Measurements from ENCODE around the gene BMP8A. TPM values are rescaled to one million over a fixed set of nuclear protein-coding genes. Genes with fewer than 3 reads are reported as not detected.

Gene BMP8A
- total and polyA plus RNA-seq, 7 experiments from 2014 or later, result 0.12 to 0.19 TPM; not detected in 5

DNA sequence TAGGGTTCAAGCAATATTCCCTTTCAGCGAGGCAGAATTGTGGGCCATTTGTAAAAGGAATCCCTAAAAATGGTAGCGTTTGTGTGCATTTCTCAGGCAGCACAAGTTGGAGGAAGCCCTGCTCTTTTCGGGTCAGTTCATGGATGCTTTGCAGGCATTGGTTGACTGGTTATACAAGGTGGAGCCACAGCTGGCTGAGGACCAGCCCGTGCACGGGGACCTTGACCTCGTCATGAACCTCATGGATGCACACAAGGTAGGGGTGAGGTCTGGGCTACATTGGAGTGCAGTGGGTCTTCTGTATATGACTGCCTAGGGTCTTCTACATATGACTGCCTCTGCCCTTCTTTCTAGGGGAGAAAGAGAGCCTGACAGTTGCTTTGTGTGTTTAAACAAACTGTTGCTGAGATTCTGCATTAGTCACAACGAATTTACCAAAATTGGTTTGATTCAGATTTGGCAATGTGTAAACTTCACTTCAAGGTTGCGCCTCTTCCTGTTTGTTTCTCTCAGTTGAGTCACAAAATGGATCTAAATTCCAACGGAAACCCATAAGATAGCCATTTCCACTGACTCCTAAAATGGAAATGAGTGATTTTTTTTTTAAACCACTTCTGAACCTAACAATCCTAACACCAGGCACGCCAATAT, 40.4 kb upstream of the BMP8A start:
- DNase-seq, result no peak
- peak overlapping the region in 1 of 9 donors; percentile 52 for H3K27ac Mint-ChIP-seq
- Histone ChIP-seq H3K4me3 (ENCODE audit: low read length) (no peak overlapping the region), H3K36me3 (ENCODE audit: control insufficient read depth in 2 of 3, insufficient read depth in 3 of 3, low read length in 3 of 3) (peaks cover 57 to 93% (median 84%) of the 10 kb centered on the region in 3 experiments), H3K27ac (ENCODE audit: low read depth, low read length) (no peak overlapping the region), H3K4me1 (ENCODE audit: control insufficient read depth in 2 of 2, insufficient read depth in 2 of 2, low read length in 2 of 2) (no peaks in the 10 kb centered on the region), H3K27me3 (ENCODE audit: control insufficient read depth in 2 of 2, insufficient read depth in 2 of 2, low read length in 2 of 2) (no peaks in the 10 kb centered on the region), H3K9me3 (ENCODE audit: control insufficient read depth in 2 of 3, low read length in 3 of 3) (no peaks in the 10 kb centered on the region)
- H3K27me3 Mint-ChIP-seq, result no peaks in the 10 kb centered on the region
- peaks cover 14 to 58% (median 30%) of the 10 kb centered on the region in 5 donors for H3K36me3 Mint-ChIP-seq
- ChIA-PET POLR2A (no interaction called here), CTCF (interaction anchor here (0.6 kb wide), 1 partner anchor 350 kb away, joined by 3 read pairs; no protein-coding TSS in a partner anchor)
- intact Hi-C loops (cut with micrococcal nuclease), result no loop called here
- H3K9me3 Mint-ChIP-seq, result no peaks in the 10 kb centered on the region
- no peak for ATAC-seq
- H3K4me1 Mint-ChIP-seq, result peaks cover 0 to 16% (median 0%) of the 10 kb centered on the region in 7 donors
- no peak overlapping the region for H3K4me3 Mint-ChIP-seq

DNA sequence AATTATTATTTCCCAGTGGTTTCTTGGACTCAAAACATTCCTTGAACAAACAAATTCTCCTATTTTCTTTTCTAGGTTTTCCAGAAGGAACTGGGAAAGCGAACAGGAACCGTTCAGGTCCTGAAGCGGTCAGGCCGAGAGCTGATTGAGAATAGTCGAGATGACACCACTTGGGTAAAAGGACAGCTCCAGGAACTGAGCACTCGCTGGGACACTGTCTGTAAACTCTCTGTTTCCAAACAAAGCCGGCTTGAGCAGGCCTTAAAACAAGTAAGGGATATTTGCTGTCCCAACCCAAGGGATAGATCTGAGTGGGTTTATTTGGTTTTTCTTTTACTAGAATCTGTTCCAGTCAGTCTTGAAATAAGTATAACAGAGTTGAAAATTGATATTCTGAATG, 39.4 kb upstream of the BMP8A start:
- intact Hi-C loops (cut with micrococcal nuclease), result no loop called here
- H3K27ac Mint-ChIP-seq, result peak overlapping the region in 1 of 9 donors; percentile 24
- H3K36me3 Mint-ChIP-seq, result peaks cover 18 to 65% (median 37%) of the 10 kb centered on the region in 5 donors
- Histone ChIP-seq H3K27ac (ENCODE audit: low read depth, low read length) (no peak overlapping the region), H3K9me3 (ENCODE audit: control insufficient read depth in 2 of 3, low read length in 3 of 3) (no peaks in the 10 kb centered on the region), H3K4me3 (ENCODE audit: low read length) (no peak overlapping the region), H3K27me3 (ENCODE audit: control insufficient read depth in 2 of 2, insufficient read depth in 2 of 2, low read length in 2 of 2) (no peaks in the 10 kb centered on the region), H3K36me3 (ENCODE audit: control insufficient read depth in 2 of 3, insufficient read depth in 3 of 3, low read length in 3 of 3) (peaks cover 58 to 95% (median 86%) of the 10 kb centered on the region in 3 experiments), H3K4me1 (ENCODE audit: control insufficient read depth in 2 of 2, insufficient read depth in 2 of 2, low read length in 2 of 2) (no peaks in the 10 kb centered on the region)
- no peaks in the 10 kb centered on the region for H3K9me3 Mint-ChIP-seq
- peaks cover 0 to 16% (median 0%) of the 10 kb centered on the region in 7 donors for H3K4me1 Mint-ChIP-seq
- CTCF ChIA-PET, result no interaction called here
- POLR2A ChIA-PET, result no interaction called here
- no peaks in the 10 kb centered on the region for H3K27me3 Mint-ChIP-seq
- ATAC-seq, result no peak
- H3K4me3 Mint-ChIP-seq, result no peak overlapping the region
- no peak for DNase-seq

DNA sequence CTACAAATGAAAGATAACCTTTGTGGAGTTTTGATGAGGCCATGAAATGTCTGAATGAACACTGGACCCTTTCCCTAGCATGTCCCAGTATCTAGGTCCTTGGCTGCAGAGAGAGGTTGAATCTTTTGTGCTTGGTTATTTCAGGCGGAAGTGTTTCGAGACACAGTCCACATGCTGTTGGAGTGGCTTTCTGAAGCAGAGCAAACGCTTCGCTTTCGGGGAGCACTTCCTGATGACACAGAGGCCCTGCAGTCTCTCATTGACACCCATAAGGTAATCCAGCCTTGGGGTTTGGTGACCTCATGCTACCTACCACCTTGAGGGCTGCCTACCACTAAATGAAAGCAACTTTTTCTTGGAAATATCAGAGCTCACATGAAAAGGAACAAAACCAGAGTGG, 38.9 kb upstream of the BMP8A start:
- Histone ChIP-seq H3K4me1 (ENCODE audit: control insufficient read depth in 2 of 2, insufficient read depth in 2 of 2, low read length in 2 of 2) (no peaks in the 10 kb centered on the region), H3K27me3 (ENCODE audit: control insufficient read depth in 2 of 2, insufficient read depth in 2 of 2, low read length in 2 of 2) (no peaks in the 10 kb centered on the region), H3K27ac (ENCODE audit: low read depth, low read length) (no peak overlapping the region), H3K36me3 (ENCODE audit: control insufficient read depth in 2 of 3, insufficient read depth in 3 of 3, low read length in 3 of 3) (peaks cover 58 to 95% (median 86%) of the 10 kb centered on the region in 3 experiments), H3K4me3 (ENCODE audit: low read length) (no peak overlapping the region), H3K9me3 (ENCODE audit: control insufficient read depth in 2 of 3, low read length in 3 of 3) (no peaks in the 10 kb centered on the region)
- DNase-seq (no peak), ATAC-seq (no peak)
- ChIA-PET POLR2A (no interaction called here), CTCF (no interaction called here)
- Mint-ChIP-seq H3K27me3 (no peaks in the 10 kb centered on the region), H3K9me3 (no peaks in the 10 kb centered on the region), H3K4me3 (no peak overlapping the region), H3K36me3 (peaks cover 19 to 65% (median 37%) of the 10 kb centered on the region in 5 donors), H3K4me1 (peaks cover 0 to 16% (median 0%) of the 10 kb centered on the region in 7 donors), H3K27ac (peak overlapping the region in 1 of 9 donors; percentile 42)
- intact Hi-C loops (cut with micrococcal nuclease), result no loop called here

GRCh38 chr1:39453603-39454002, 37.8 kb upstream of the BMP8A start:
- no peaks in the 10 kb centered on the region for H3K27me3 ChIP-seq (ENCODE audit: control insufficient read depth in 2 of 2, insufficient read depth in 2 of 2, low read length in 2 of 2)
- H3K4me1 Mint-ChIP-seq, result peaks cover 0 to 16% (median 0%) of the 10 kb centered on the region in 7 donors
- H3K27ac ChIP-seq (ENCODE audit: low read depth, low read length), result no peak overlapping the region
- H3K4me3 Mint-ChIP-seq, result no peak overlapping the region
- intact Hi-C loops (cut with micrococcal nuclease), result no loop called here
- ChIA-PET CTCF (interaction anchor here (0.5 kb wide), 1 partner anchor 98 kb away, joined by 7 read pairs; no protein-coding TSS in a partner anchor), POLR2A (no interaction called here)
- peaks cover 59 to 95% (median 84%) of the 10 kb centered on the region in 3 experiments for H3K36me3 ChIP-seq (ENCODE audit: control insufficient read depth in 2 of 3, insufficient read depth in 3 of 3, low read length in 3 of 3)
- no peak overlapping the region for H3K4me3 ChIP-seq (ENCODE audit: low read length)
- no peaks in the 10 kb centered on the region for H3K4me1 ChIP-seq (ENCODE audit: control insufficient read depth in 2 of 2, insufficient read depth in 2 of 2, low read length in 2 of 2)
- no peaks in the 10 kb centered on the region for H3K27me3 Mint-ChIP-seq
- ATAC-seq (no peak), DNase-seq (no peak)
- H3K27ac Mint-ChIP-seq, result no peak overlapping the region
- no peaks in the 10 kb centered on the region for H3K9me3 Mint-ChIP-seq
- no peaks in the 10 kb centered on the region for H3K9me3 ChIP-seq (ENCODE audit: control insufficient read depth in 2 of 3, low read length in 3 of 3)
- peaks cover 14 to 66% (median 39%) of the 10 kb centered on the region in 5 donors for H3K36me3 Mint-ChIP-seq

DNA sequence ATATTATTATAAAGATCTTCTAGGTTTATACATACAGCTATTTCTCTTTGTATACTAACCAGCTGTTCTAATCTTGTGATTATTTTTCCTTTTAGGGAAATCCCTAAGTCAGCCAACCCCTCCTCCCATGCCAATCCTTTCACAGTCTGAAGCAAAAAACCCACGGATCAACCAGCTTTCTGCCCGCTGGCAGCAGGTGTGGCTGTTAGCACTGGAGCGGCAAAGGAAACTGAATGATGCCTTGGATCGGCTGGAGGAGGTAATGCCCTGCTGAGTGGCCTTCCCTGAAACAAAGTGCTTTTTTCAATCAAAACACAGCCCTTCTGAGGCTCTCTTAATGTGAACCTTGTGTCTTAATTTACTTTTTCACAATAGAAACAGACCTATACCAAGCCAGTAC, 32.4 kb upstream of the BMP8A start:
- intact Hi-C loops (cut with micrococcal nuclease), result no loop called here
- H3K27ac Mint-ChIP-seq, result no peak overlapping the region
- H3K4me3 Mint-ChIP-seq, result no peak overlapping the region
- no peaks in the 10 kb centered on the region for H3K4me1 Mint-ChIP-seq
- H3K36me3 Mint-ChIP-seq, result peaks cover 9 to 79% (median 46%) of the 10 kb centered on the region in 5 donors
- Histone ChIP-seq H3K4me3 (ENCODE audit: low read length) (no peak overlapping the region), H3K27ac (ENCODE audit: low read depth, low read length) (no peak overlapping the region), H3K4me1 (ENCODE audit: control insufficient read depth in 2 of 2, insufficient read depth in 2 of 2, low read length in 2 of 2) (no peaks in the 10 kb centered on the region), H3K36me3 (ENCODE audit: control insufficient read depth in 2 of 3, insufficient read depth in 3 of 3, low read length in 3 of 3) (peaks cover 61 to 94% (median 84%) of the 10 kb centered on the region in 3 experiments), H3K9me3 (ENCODE audit: control insufficient read depth in 2 of 3, low read length in 3 of 3) (no peaks in the 10 kb centered on the region), H3K27me3 (ENCODE audit: control insufficient read depth in 2 of 2, insufficient read depth in 2 of 2, low read length in 2 of 2) (no peaks in the 10 kb centered on the region)
- H3K9me3 Mint-ChIP-seq, result no peaks in the 10 kb centered on the region
- POLR2A ChIA-PET, result no interaction called here
- H3K27me3 Mint-ChIP-seq, result no peaks in the 10 kb centered on the region
- no peak for ATAC-seq
- DNase-seq, result no peak
- CTCF ChIA-PET, result no interaction called here

DNA sequence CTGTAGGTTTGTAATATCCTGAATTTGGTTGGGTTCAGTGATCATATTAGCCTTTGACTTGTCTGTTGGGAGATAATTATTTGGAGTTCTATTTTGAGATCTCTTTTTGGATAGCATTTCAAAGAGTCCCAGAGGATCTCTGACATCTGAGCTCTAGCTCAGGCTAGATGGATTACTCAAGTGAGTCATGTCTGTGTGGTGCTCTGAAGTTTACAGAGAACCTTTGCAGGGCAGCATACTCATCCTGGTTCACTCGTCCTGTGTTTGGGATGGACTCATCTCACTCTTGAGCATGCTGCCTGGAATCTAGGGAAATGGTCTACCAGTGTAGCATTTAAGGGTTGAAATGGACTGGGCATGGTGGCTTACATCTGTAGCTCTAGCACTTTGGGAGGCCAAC, 29.4 kb upstream of the BMP8A start:
- ChIA-PET POLR2A (no interaction called here), CTCF (no interaction called here)
- Histone ChIP-seq H3K27ac (ENCODE audit: low read depth, low read length) (no peak overlapping the region), H3K9me3 (ENCODE audit: control insufficient read depth in 2 of 3, low read length in 3 of 3) (no peaks in the 10 kb centered on the region), H3K27me3 (ENCODE audit: control insufficient read depth in 2 of 2, insufficient read depth in 2 of 2, low read length in 2 of 2) (no peaks in the 10 kb centered on the region), H3K4me3 (ENCODE audit: low read length) (no peak overlapping the region), H3K4me1 (ENCODE audit: control insufficient read depth in 2 of 2, insufficient read depth in 2 of 2, low read length in 2 of 2) (no peaks in the 10 kb centered on the region), H3K36me3 (ENCODE audit: control insufficient read depth in 2 of 3, insufficient read depth in 3 of 3, low read length in 3 of 3) (peaks cover 39 to 90% (median 73%) of the 10 kb centered on the region in 3 experiments)
- ATAC-seq, result no peak
- intact Hi-C loops (cut with micrococcal nuclease), result no loop called here
- Mint-ChIP-seq H3K36me3 (peaks cover 6 to 62% (median 45%) of the 10 kb centered on the region in 5 donors), H3K4me3 (no peak overlapping the region), H3K27me3 (no peaks in the 10 kb centered on the region), H3K27ac (peak overlapping the region in 3 of 9 donors; percentile 19 to 74 (median 72)), H3K9me3 (no peaks in the 10 kb centered on the region), H3K4me1 (no peaks in the 10 kb centered on the region)
- DNase-seq, result no peak
